K562 (cell line): ENCODE results near the gene EML1. TPM values are rescaled to one million over a fixed set of nuclear protein-coding genes. Genes with fewer than 3 reads are reported as not detected.

Source experiments
- ATAC-seq: fragments of 200-7000 bp; cut with Tn5 transposase; 3 replicates; pipeline ENCODE4 v1.9.1; 2020; ENCODE audit warnings: moderate library complexity
- BruUV-seq: library from RNA; stranded (reverse); fragments of 400-500 nt; replicated peaks from 2 replicates; lab custom pipeline; 2021; lab: Mats Ljungman, UMichigan
- CTCF ChIA-PET: fragments of 300-600 bp; formaldehyde crosslinking; extraction: SDS; loops from one replicate; lab custom pipeline; 2021; ENCODE audit warnings: low intra/inter-chr PET ratio; lab: Yijun Ruan, JAX
- POLR2A ChIA-PET: fragments of 300-600, 350-650 bp; sonication (Branson Sonifier 250); formaldehyde crosslinking; extraction: SDS; loops from one replicate; lab custom pipeline; 2021; ENCODE audit warnings: antibody characterized with exemption, inconsistent platforms; lab: Yijun Ruan, JAX
- DNase-seq, 4 experiments: peaks; one replicate each; pipeline versions ENCODE4 v3.0.0 to v3.0.0-alpha.2; 2011 to 2018; ENCODE audit warnings: low spot score in 3 of 4, mixed read lengths in 3 of 4; ENCODE audit errors: extremely low read depth in 1 of 4
- FAIRE-seq: peaks from 2 replicates; lab custom pipeline; 2011; peaks lifted over from hg19 to GRCh38; lab: Jason Lieb, UNC
- H2AFZ ChIP-seq: 2 replicates; pipeline ENCODE4 v1.6.0; 2011; ENCODE audit warnings: low read depth, low read length, control low read depth, inconsistent platforms
- H3K27ac ChIP-seq: fragments of 200-600 bp; 3 replicates; pipeline ENCODE4 v1.8.0; 2011; ENCODE audit warnings: low read depth, mild to moderate bottlenecking, control low read depth, inconsistent platforms, low read length, moderate library complexity, mixed read lengths; ENCODE audit errors: extremely low read depth
- H3K27me3 ChIP-seq, 2 experiments: fragments of 300-600 bp in 1 of 2; 2 replicates in 1 of 2; 3 replicates in 1 of 2; pipeline versions ENCODE4 v1.6.0 to v1.8.0; 2011; ENCODE audit warnings: inconsistent platforms in 2 of 2, low read length in 2 of 2, mild to moderate bottlenecking in 1 of 2, mixed read lengths in 1 of 2, moderate library complexity in 1 of 2; ENCODE audit not compliant: control insufficient read depth in 2 of 2, insufficient read depth in 2 of 2
- H3K36me3 ChIP-seq: fragments of 300-600 bp; 3 replicates; pipeline ENCODE4 v1.8.0; 2011; ENCODE audit warnings: mild to moderate bottlenecking, low read length, inconsistent platforms; ENCODE audit not compliant: control insufficient read depth, insufficient read depth
- H3K4me1 ChIP-seq, 2 experiments: fragments of 200-600 bp in 1 of 2; replicated peaks in 1 of 2; 2 replicates in 1 of 2; 3 replicates in 1 of 2; pipeline versions ENCODE4 v1.5.1 to v1.8.0; 2011; ENCODE audit warnings: inconsistent platforms in 2 of 2, low read length in 2 of 2, mild to moderate bottlenecking in 1 of 2, mixed read lengths in 1 of 2, moderate library complexity in 1 of 2; ENCODE audit not compliant: control insufficient read depth in 2 of 2, insufficient read depth in 2 of 2
- H3K4me2 ChIP-seq: 2 replicates; pipeline ENCODE4 v1.6.1; 2011; ENCODE audit warnings: low read length, control low read depth, inconsistent platforms, mixed read lengths; ENCODE audit not compliant: insufficient read depth
- H3K4me3 ChIP-seq: fragments of 200-600 bp; sonication (generic), shearing (Covaris generic); 2 replicates; pipeline ENCODE4 v1.5.1; 2016; ENCODE audit warnings: control low read depth, inconsistent platforms
- H3K79me2 ChIP-seq: fragments of 200-600 bp; 3 replicates; pipeline ENCODE4 v1.8.0; 2011; ENCODE audit warnings: low read length, inconsistent platforms; ENCODE audit not compliant: control insufficient read depth, insufficient read depth
- H3K9ac ChIP-seq, 2 experiments: 2 replicates each; pipeline versions ENCODE4 v1.6.0 to v1.6.1; 2011; ENCODE audit warnings: low read depth in 2 of 2, low read length in 2 of 2, control low read depth in 1 of 2, inconsistent platforms in 1 of 2, mild to moderate bottlenecking in 1 of 2, mixed read lengths in 1 of 2; ENCODE audit not compliant: insufficient read depth in 1 of 2
- H3K9me1 ChIP-seq: one replicate; pipeline ENCODE4 v1.6.0; 2011; ENCODE audit warnings: inconsistent platforms, mild to moderate bottlenecking, low read length, moderate library complexity; ENCODE audit not compliant: control insufficient read depth, insufficient read depth
- H3K9me3 ChIP-seq: replicated peaks from 2 replicates; pipeline ENCODE4 v1.5.1; 2011; ENCODE audit warnings: low read depth, low read length, inconsistent platforms; ENCODE audit not compliant: control insufficient read depth, insufficient read depth
- H4K20me1 ChIP-seq: replicated peaks from 2 replicates; pipeline ENCODE4 v1.6.1; 2011; ENCODE audit warnings: low read length, inconsistent platforms, mixed read lengths; ENCODE audit not compliant: control insufficient read depth, insufficient read depth
- ARID1B ChIP-seq: fragments of 450-650 bp; IDR thresholded peaks from 2 replicates; pipeline ENCODE4 v1.6.1; 2016; ENCODE audit warnings: antibody characterized with exemption, mild to moderate bottlenecking, inconsistent platforms
- CREM ChIP-seq: IDR thresholded peaks from 2 replicates; pipeline ENCODE4 v1.6.1; 2014; ENCODE audit warnings: antibody characterized with exemption, low read depth
- ELF1 ChIP-seq: fragments of 200-800 bp; sonication (Bioruptor generic); IDR thresholded peaks from 2 replicates; pipeline ENCODE4 v1.6.1; 2016; ENCODE audit warnings: missing genetic modification characterization, missing compliant biosample characterization
- FOXO4 ChIP-seq: fragments of 450-650 bp; formaldehyde crosslinking; IDR thresholded peaks from 2 replicates; pipeline ENCODE4 v1.4.0; 2020; ENCODE audit warnings: mild to moderate bottlenecking, moderate library complexity
- FUS ChIP-seq: fragments of 200-400 bp; formaldehyde crosslinking; optimal IDR thresholded peaks from 2 replicates; pipeline ENCODE3; 2017; ENCODE audit warnings: low read depth, low read length
- GTF2E2 ChIP-seq: fragments of 200-800 bp; sonication (Bioruptor generic); IDR thresholded peaks from 2 replicates; pipeline ENCODE4 v1.6.1; 2016; ENCODE audit warnings: missing genetic modification characterization, missing compliant biosample characterization
- HNRNPH1 ChIP-seq: fragments of 200-400 bp; formaldehyde crosslinking; optimal IDR thresholded peaks from 2 replicates; pipeline ENCODE3; 2017; ENCODE audit warnings: low read depth, mild to moderate bottlenecking, low read length, moderate library complexity
- ILK ChIP-seq: fragments of 450-650 bp; IDR thresholded peaks from 2 replicates; pipeline ENCODE4 v1.6.1; 2016; ENCODE audit warnings: missing genetic modification characterization, low read depth, mild to moderate bottlenecking, missing compliant biosample characterization, moderate library complexity, borderline replicate concordance
- NFIX ChIP-seq: fragments of 250-450 bp; sonication (Bioruptor Pico); IDR thresholded peaks from 2 replicates; pipeline ENCODE4 v1.4.0; 2020; ENCODE audit warnings: low read depth, mild to moderate bottlenecking, moderate library complexity
- PCBP1 ChIP-seq: fragments of 200-400 bp; formaldehyde crosslinking; IDR thresholded peaks from 2 replicates; pipeline ENCODE4 v1.6.1; 2018; ENCODE audit warnings: mild to moderate bottlenecking, low read depth, low read length; ENCODE audit not compliant: poor library complexity, severe bottlenecking
- PHF20 ChIP-seq: fragments of 450-650 bp; IDR thresholded peaks from 2 replicates; pipeline ENCODE4 v1.6.1; 2018; ENCODE audit not compliant: partially characterized antibody
- XRCC4 ChIP-seq: IDR thresholded peaks from one replicate; pipeline ENCODE4 v1.6.1; 2011; ENCODE audit not compliant: insufficient read depth, insufficient read length; ENCODE audit errors: extremely low read depth
- ZNF140 ChIP-seq: fragments of 250-450 bp; sonication (Bioruptor Pico); IDR thresholded peaks from 2 replicates; pipeline ENCODE4 v1.8.0; 2021; ENCODE audit warnings: moderate library complexity, mild to moderate bottlenecking, inconsistent platforms
- ZNF778 ChIP-seq: fragments of 450-650 bp; formaldehyde crosslinking; IDR thresholded peaks from 2 replicates; pipeline ENCODE4 v1.4.0; 2020; ENCODE audit warnings: mild to moderate bottlenecking, moderate library complexity
- WGBS: fragments of 100-300 bp; shearing (Covaris generic); methylation state at CpG from one replicate; pipeline ENCODE4 v1.1.6; 2016; ENCODE audit warnings: low coverage, mixed read lengths; ENCODE audit not compliant: insufficient coverage; ENCODE audit errors: missing lambda C conversion rate; 5-methylcytosine and 5-hydroxymethylcytosine counted together
- in situ Hi-C: fragments of 300-500 bp; cut with MboI; formaldehyde crosslinking; loops from 4 replicates; pipeline ENCODE4 v1.15.0; 2018; ENCODE audit warnings: inconsistent platforms, mixed read lengths
- intact Hi-C: fragments of 100-400 bp; cut with micrococcal nuclease; formaldehyde crosslinking; loops from 2 replicates; pipeline ENCODE4 v1.14.2; 2022
- polyA plus RNA-seq, 8 experiments: library from polyadenylated mRNA; depleted of rRNA in 4 of 8; stranded (reverse) in 5 of 8; unstranded in 3 of 8; fragments of >200 nt; fragmentation: Nextera tagmentation in 2 of 8; fragmentation: Illumina TruSeq in 1 of 8; extraction: Ambion mirVana in 2 of 8; extraction: Trizol in 1 of 8; gene quantifications; 2 replicates each; pipeline versions ENCODE4 v1.2.1 to v1.2.3, GENCODE V29; 2011 to 2014; ENCODE audit warnings: inconsistent platforms in 1 of 8, missing spikeins in 1 of 8
- total RNA-seq, 7 experiments: library from RNA; depleted of rRNA in 6 of 7; stranded (reverse); fragments of >200 nt in 6 of 7; fragmentation: Illumina TruSeq in 2 of 7; extraction: Trizol in 2 of 7; gene quantifications; 2 replicates each; pipeline versions ENCODE4 v1.2.1 to v1.2.3, GENCODE V29; 2011 to 2021; ENCODE audit warnings: low replicate concordance in 1 of 7

EML1 gene
- total and polyA plus RNA-seq, 9 of the 15 experiments (the other 6 are each of a cell fraction or from before 2014, with no cell fraction given) = 0.01 to 0.35 (median 0.07) TPM; not detected in 2

- H3K4me3 ChIP-seq = no peak overlapping the region
- CTCF ChIA-PET = no interaction called here
- intact Hi-C loops = no loop called here
- 0% methylated on average over 2 of the region's 2 CpGs for WGBS
- H3K27ac ChIP-seq = no peak overlapping the region
- H3K9ac ChIP-seq = no peak overlapping the region
- ATAC-seq (no peak), FAIRE-seq (no peak), DNase-seq (no peak)
- POLR2A ChIA-PET = no interaction called here
- H3K79me2 ChIP-seq = no peaks in the 10 kb centered on the region
- H4K20me1 ChIP-seq = no peaks in the 10 kb centered on the region
- no peaks in the 10 kb centered on the region for H3K9me1 ChIP-seq
- no TSS peak for BruUV-seq
- H3K4me1 ChIP-seq = no peaks in the 10 kb centered on the region
- TF ChIP-seq PHF20 (no peak), ILK (no peak), ELF1 (tag) (no peak), CREM (no peak), GTF2E2 (tag) (no peak), ZNF140 (no peak), HNRNPH1 (no peak), ARID1B (no peak), PCBP1 (no peak), FOXO4 (CRISPR knock-in tag) (no peak), FUS (no peak), NFIX (CRISPR knock-in tag) (no peak), XRCC4 (no peak), ZNF778 (no peak)
- H2AFZ ChIP-seq = no peak overlapping the region
- no peaks in the 10 kb centered on the region for H3K36me3 ChIP-seq
- peaks cover 2 to 6% of the 10 kb centered on the region in 2 experiments; a peak in 3 of 5 replicates for H3K27me3 ChIP-seq
- in situ Hi-C loops = no loop called here
- no peak overlapping the region for H3K4me2 ChIP-seq
- no peaks in the 10 kb centered on the region for H3K9me3 ChIP-seq
Measured at GRCh38 chr14:99837822-99838221, 44.6 kb downstream of the EML1 start.
